GM18873 (cell line): ENCODE data around the gene MAGED1.

Source experiments
- ATAC-seq: cut with Tn5 transposase; IDR thresholded peaks from one replicate; pipeline ENCODE4 v1.9.1; 2021; ENCODE audit warnings: mild to moderate bottlenecking, moderate library complexity, moderate number of reproducible peaks; ENCODE audit not compliant: unreplicated experiment, low FRiP score

MAGED1 gene

GRCh38 chrX:51892921-51893745 lies at the start of gene MAGED1:
TSS of gene MAGED1 (plus strand) at chrX:51893623. CDS start at chrX:51894305, 682 bp downstream.
- ATAC-seq, result peak; percentile 50

GRCh38 chrX:51847463-51847862 lies 46.0 kb upstream of the MAGED1 start:
- ATAC-seq, result no peak

- ATAC-seq, result peak; percentile 55
These were observed 41.8 kb upstream of the MAGED1 start for GRCh38 chrX:51851507-51852085.

GRCh38 chrX:51852096-51852495 lies 41.3 kb upstream of the MAGED1 start:
- no peak for ATAC-seq

- ATAC-seq, result no peak
These were observed 40.8 kb upstream of the MAGED1 start for GRCh38 chrX:51852621-51853020.

- no peak for ATAC-seq
These were observed 40.2 kb upstream of the MAGED1 start for GRCh38 chrX:51853251-51853650.

GRCh38 chrX:51855698-51856097 lies 37.7 kb upstream of the MAGED1 start:
- ATAC-seq, result no peak

- ATAC-seq, result no peak
These were observed 36.2 kb upstream of the MAGED1 start for GRCh38 chrX:51857159-51857733.

GRCh38 chrX:51860679-51861078 lies 32.7 kb upstream of the MAGED1 start:
- no peak for ATAC-seq

- ATAC-seq, result peak; percentile 84
These were observed 30.5 kb upstream of the MAGED1 start for GRCh38 chrX:51862920-51863319.

- ATAC-seq, result no peak
These were observed 27.2 kb upstream of the MAGED1 start for GRCh38 chrX:51866210-51866609.

- ATAC-seq, result no peak
These were observed 25.8 kb upstream of the MAGED1 start for GRCh38 chrX:51867626-51868025.

GRCh38 chrX:51870354-51870753 lies 23.1 kb upstream of the MAGED1 start:
- no peak for ATAC-seq

- no peak for ATAC-seq
These were observed 19.3 kb upstream of the MAGED1 start for GRCh38 chrX:51874123-51874522.

- no peak for ATAC-seq
These were observed 17.0 kb upstream of the MAGED1 start for GRCh38 chrX:51876441-51876840.

GRCh38 chrX:51878056-51878455 lies 15.4 kb upstream of the MAGED1 start:
- no peak for ATAC-seq

- ATAC-seq, result no peak
These were observed 3.6 kb upstream of the MAGED1 start for GRCh38 chrX:51889851-51890250.

- ATAC-seq, result no peak
These were observed 2.2 kb upstream of the MAGED1 start for GRCh38 chrX:51891245-51891644.

GRCh38 chrX:51891821-51892551 lies 1.4 kb upstream of the MAGED1 start:
- peak; percentile 34 for ATAC-seq

- ATAC-seq, result no peak
These were observed 691 bp downstream of the MAGED1 start for GRCh38 chrX:51893931-51894696.
